ENCODE data around the gene SFT2D3.

The SFT2D3 gene

DNA sequence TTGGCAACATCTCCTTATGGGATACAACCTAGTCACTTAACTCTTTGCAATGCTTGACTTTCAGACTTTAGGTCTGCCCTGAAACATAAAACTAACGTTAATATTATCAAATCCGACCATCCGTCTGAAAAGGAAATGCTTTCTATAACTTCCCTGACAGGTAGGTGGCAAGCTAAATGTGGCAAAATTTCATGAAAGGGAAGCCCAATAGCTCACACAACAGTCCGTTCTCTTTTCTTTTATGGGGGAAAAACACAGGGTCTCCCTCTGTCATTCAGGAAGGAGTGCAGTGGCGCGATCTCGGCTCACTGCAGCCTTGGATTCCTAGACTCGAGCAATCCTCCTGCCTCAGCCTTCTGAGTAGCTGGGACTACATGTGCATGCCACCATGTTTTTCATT is 52.9 kb downstream of the SFT2D3 start:
- no peak for DNase-seq
